Endothelial cell of umbilical vein (primary cell): Measurements from ENCODE around the gene MMP8.

Source experiments
- JUN ChIP-seq: IDR thresholded peaks from 2 replicates; pipeline ENCODE4 v1.6.1; 2011; ENCODE audit warnings: borderline replicate concordance, low read depth; ENCODE audit not compliant: insufficient read length, insufficient read depth
- POLR2A ChIP-seq: IDR thresholded peaks from 2 replicates; pipeline ENCODE4 v1.6.1; 2012; ENCODE audit warnings: low read depth, mild to moderate bottlenecking, control low read depth, low read length
- TF ChIP-seq, protein P1 (sequence below), 2 donors: IDR thresholded peaks; 1 replicate in 1 of 2; 2 replicates in 1 of 2; pipeline ENCODE4 v1.5.1; 2011; ENCODE audit warnings: low read length in 2 of 2, mild to moderate bottlenecking in 2 of 2, moderate library complexity in 2 of 2, control low read depth in 1 of 2, inconsistent platforms in 1 of 2, low read depth in 1 of 2; ENCODE audit not compliant: insufficient read depth in 1 of 2; ENCODE audit errors: extremely low read depth in 1 of 2

GRCh38 chr11:102662607-102663006, 62.1 kb downstream of the MMP8 start:
- TF ChIP-seq POLR2A: no peak
- TF ChIP-seq JUN: no peak
- TF ChIP-seq, protein P1, sequence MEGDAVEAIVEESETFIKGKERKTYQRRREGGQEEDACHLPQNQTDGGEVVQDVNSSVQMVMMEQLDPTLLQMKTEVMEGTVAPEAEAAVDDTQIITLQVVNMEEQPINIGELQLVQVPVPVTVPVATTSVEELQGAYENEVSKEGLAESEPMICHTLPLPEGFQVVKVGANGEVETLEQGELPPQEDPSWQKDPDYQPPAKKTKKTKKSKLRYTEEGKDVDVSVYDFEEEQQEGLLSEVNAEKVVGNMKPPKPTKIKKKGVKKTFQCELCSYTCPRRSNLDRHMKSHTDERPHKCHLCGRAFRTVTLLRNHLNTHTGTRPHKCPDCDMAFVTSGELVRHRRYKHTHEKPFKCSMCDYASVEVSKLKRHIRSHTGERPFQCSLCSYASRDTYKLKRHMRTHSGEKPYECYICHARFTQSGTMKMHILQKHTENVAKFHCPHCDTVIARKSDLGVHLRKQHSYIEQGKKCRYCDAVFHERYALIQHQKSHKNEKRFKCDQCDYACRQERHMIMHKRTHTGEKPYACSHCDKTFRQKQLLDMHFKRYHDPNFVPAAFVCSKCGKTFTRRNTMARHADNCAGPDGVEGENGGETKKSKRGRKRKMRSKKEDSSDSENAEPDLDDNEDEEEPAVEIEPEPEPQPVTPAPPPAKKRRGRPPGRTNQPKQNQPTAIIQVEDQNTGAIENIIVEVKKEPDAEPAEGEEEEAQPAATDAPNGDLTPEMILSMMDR (IDR thresholded peaks at IDR 0.05; ENCODE audit: extremely low read depth in 1 of 2, insufficient read depth in 1 of 2, low read depth in 1 of 2, low read length in 2 of 2): no peak
